ENCODE measurements around the gene DMRTB1.

The DMRTB1 gene

GRCh38 chr1:53417074-53417511 lies 42.1 kb upstream of the DMRTB1 start:
- Histone ChIP-seq H3K27ac (no peak overlapping the region), H3K4me3 (ENCODE audit: low read depth, low read length) (no peak overlapping the region), H3K9me3 (ENCODE audit: severe bottlenecking) (peaks cover 4% of the 10 kb centered on the region), H3K27me3 (ENCODE audit: insufficient read depth, low read depth, severe bottlenecking) (no peaks in the 10 kb centered on the region), H3K36me3 (no peaks in the 10 kb centered on the region)
- TF ChIP-seq CTCF (IDR thresholded peaks at IDR 0.05; ENCODE audit: low read depth, low read length), result no peak
- no peak for DNase-seq

- no peak for DNase-seq
- H3K4me3 ChIP-seq (ENCODE audit: low read depth, low read length), result no peak overlapping the region
- H3K27ac ChIP-seq, result no peak overlapping the region
- TF ChIP-seq CTCF (IDR thresholded peaks at IDR 0.05; ENCODE audit: low read depth, low read length), result no peak
- H3K9me3 ChIP-seq (ENCODE audit: severe bottlenecking), result peaks cover 4% of the 10 kb centered on the region
- H3K36me3 ChIP-seq, result no peaks in the 10 kb centered on the region
- no peaks in the 10 kb centered on the region for H3K27me3 ChIP-seq (ENCODE audit: insufficient read depth, low read depth, severe bottlenecking)
These were observed 40.2 kb upstream of the DMRTB1 start for GRCh38 chr1:53419034-53419433.

GRCh38 chr1:53420341-53420740 lies 38.9 kb upstream of the DMRTB1 start:
- Histone ChIP-seq H3K9me3 (ENCODE audit: severe bottlenecking) (peaks cover 4% of the 10 kb centered on the region), H3K4me3 (ENCODE audit: low read depth, low read length) (no peak overlapping the region), H3K27ac (no peak overlapping the region), H3K27me3 (ENCODE audit: insufficient read depth, low read depth, severe bottlenecking) (no peaks in the 10 kb centered on the region), H3K36me3 (no peaks in the 10 kb centered on the region)
- no peak for DNase-seq
- TF ChIP-seq CTCF (IDR thresholded peaks at IDR 0.05; ENCODE audit: low read depth, low read length), result no peak

DNA sequence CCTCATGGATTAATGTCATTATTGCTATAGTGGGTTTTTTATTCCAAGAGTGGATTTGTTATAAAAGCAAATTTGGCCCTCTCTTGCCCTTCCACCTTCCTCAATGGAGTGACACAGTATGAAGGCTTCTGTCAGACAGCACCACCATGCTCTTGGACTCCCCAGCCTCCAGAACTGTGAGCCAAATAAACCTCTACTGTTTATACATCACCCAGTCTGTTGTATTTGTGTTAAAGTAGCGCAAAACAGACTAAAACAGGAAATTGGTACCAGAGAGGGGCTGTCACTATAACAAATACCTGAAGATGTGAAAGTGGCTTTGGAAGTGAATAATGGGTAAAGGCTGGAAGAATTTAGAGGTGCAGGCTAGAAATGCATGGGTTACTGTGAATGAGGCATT lies 38.0 kb upstream of the DMRTB1 start:
- no peak for DNase-seq
- no peak overlapping the region for H3K27ac ChIP-seq
- peaks cover 4% of the 10 kb centered on the region for H3K9me3 ChIP-seq (ENCODE audit: severe bottlenecking)
- no peaks in the 10 kb centered on the region for H3K36me3 ChIP-seq
- no peaks in the 10 kb centered on the region for H3K27me3 ChIP-seq (ENCODE audit: insufficient read depth, low read depth, severe bottlenecking)
- TF ChIP-seq CTCF (IDR thresholded peaks at IDR 0.05; ENCODE audit: low read depth, low read length), result no peak
- no peak overlapping the region for H3K4me3 ChIP-seq (ENCODE audit: low read depth, low read length)

DNA sequence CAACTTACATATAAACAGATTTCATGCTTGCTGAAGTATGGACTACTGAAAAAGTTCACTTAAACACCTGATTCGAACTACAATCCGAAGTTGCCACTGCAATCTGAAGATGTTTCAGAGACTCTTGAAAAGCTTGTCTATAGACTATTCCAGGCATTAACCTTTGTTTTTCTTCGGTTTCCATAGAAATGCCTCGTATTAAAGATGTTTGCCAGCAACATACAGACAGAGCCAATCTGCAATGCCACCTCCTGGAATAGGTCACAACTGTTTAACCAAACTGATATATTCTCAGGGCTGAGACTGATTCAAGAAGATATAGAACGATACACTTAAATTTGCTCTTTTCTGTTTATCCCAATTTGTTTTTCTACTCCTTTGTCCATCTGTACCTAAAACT lies 28.9 kb upstream of the DMRTB1 start:
- Histone ChIP-seq H3K27ac (no peak overlapping the region), H3K9me3 (ENCODE audit: severe bottlenecking) (peaks cover 5% of the 10 kb centered on the region)

More for the DNA sequence above, 28.9 kb upstream of the DMRTB1 start:
- no peak for DNase-seq
- no peak for TF ChIP-seq CTCF (IDR thresholded peaks at IDR 0.05; ENCODE audit: low read depth, low read length)
- Histone ChIP-seq H3K4me3 (ENCODE audit: low read depth, low read length) (no peak overlapping the region), H3K36me3 (no peaks in the 10 kb centered on the region), H3K27me3 (ENCODE audit: insufficient read depth, low read depth, severe bottlenecking) (no peaks in the 10 kb centered on the region)
